Ishikawa (cell line): ENCODE results near the gene PLA2G2C.

ENCODE experiments used
- CEBPB ChIP-seq: IDR thresholded peaks from 2 replicates; pipeline ENCODE4 v1.6.1; 2012
- CREB1 ChIP-seq: IDR thresholded peaks from 2 replicates; pipeline ENCODE4 v1.6.1; 2012; ENCODE audit warnings: low read depth
- EGR1 ChIP-seq: IDR thresholded peaks from 2 replicates; pipeline ENCODE4 v1.6.1; 2012
- EP300 ChIP-seq: IDR thresholded peaks from 2 replicates; pipeline ENCODE4 v1.6.1; 2012; ENCODE audit warnings: borderline replicate concordance
- FOXM1 ChIP-seq: IDR thresholded peaks from 2 replicates; pipeline ENCODE4 v1.6.1; 2012; ENCODE audit warnings: low read depth, borderline replicate concordance
- MAX ChIP-seq: IDR thresholded peaks from 2 replicates; pipeline ENCODE4 v1.6.1; 2012
- NFIC ChIP-seq: IDR thresholded peaks from 2 replicates; pipeline ENCODE4 v1.6.1; 2012
- RAD21 ChIP-seq: IDR thresholded peaks from 2 replicates; pipeline ENCODE4 v1.6.1; 2012; ENCODE audit warnings: low read depth
- REST ChIP-seq: IDR thresholded peaks from 2 replicates; pipeline ENCODE4 v1.6.1; 2012; ENCODE audit warnings: low read depth, mild to moderate bottlenecking
- TAF1 ChIP-seq: IDR thresholded peaks from 2 replicates; pipeline ENCODE4 v1.6.1; 2012; ENCODE audit warnings: low read depth, mild to moderate bottlenecking
- TCF12 ChIP-seq: IDR thresholded peaks from 2 replicates; pipeline ENCODE4 v1.6.1; 2012; ENCODE audit warnings: low read depth
- TEAD4 ChIP-seq: IDR thresholded peaks from 2 replicates; pipeline ENCODE4 v1.6.1; 2012
- USF1 ChIP-seq: IDR thresholded peaks from 2 replicates; pipeline ENCODE4 v1.6.1; 2012
- YY1 ChIP-seq: IDR thresholded peaks from 2 replicates; pipeline ENCODE4 v1.6.1; 2012; ENCODE audit warnings: low read depth
- ZBTB7A ChIP-seq: IDR thresholded peaks from 2 replicates; pipeline ENCODE4 v1.6.1; 2012; ENCODE audit warnings: low read depth

The PLA2G2C gene

GRCh38 chr1:20150326-20150705 lies 36.0 kb downstream of the PLA2G2C start:
- TF ChIP-seq FOXM1 (no peak), TAF1 (no peak), EGR1 (no peak), YY1 (no peak), MAX (no peak), RAD21 (no peak), USF1 (no peak), NFIC (no peak), ZBTB7A (no peak), TCF12 (no peak), CREB1 (no peak)

- TF ChIP-seq REST = no peak
- no peak for TF ChIP-seq TCF12
Observed at GRCh38 chr1:20149601-20150325, 36.6 kb downstream of the PLA2G2C start.

- TF ChIP-seq NFIC (no peak), RAD21 (no peak), REST (no peak), CREB1 (no peak), USF1 (no peak), EP300 (no peak), TAF1 (no peak), ZBTB7A (no peak), TCF12 (no peak), FOXM1 (no peak), YY1 (no peak), EGR1 (no peak), CEBPB (no peak), MAX (no peak), TEAD4 (no peak)
Observed at GRCh38 chr1:20148571-20149500, 37.5 kb downstream of the PLA2G2C start.

GRCh38 chr1:20147846-20148570 lies 38.3 kb downstream of the PLA2G2C start:
- TF ChIP-seq EGR1 (no peak), YY1 (no peak)

GRCh38 chr1:20143734-20144565 lies 42.4 kb downstream of the PLA2G2C start:
- TF ChIP-seq EP300 (no peak), FOXM1 (no peak), TCF12 (no peak), TAF1 (no peak), RAD21 (no peak), USF1 (no peak), EGR1 (no peak), MAX (no peak), ZBTB7A (no peak), CREB1 (no peak), CEBPB (no peak), TEAD4 (no peak), REST (no peak), YY1 (no peak)
